ENCODE data around the gene SP100. TPM values are rescaled to one million over a fixed set of nuclear protein-coding genes. Genes with fewer than 3 reads are reported as not detected.

Gene SP100
- total and polyA plus RNA-seq, 2 of the 13 experiments (the other 11 are each of a cell fraction or from before 2014, with no cell fraction given), result 12.6 to 16.5 TPM

DNA sequence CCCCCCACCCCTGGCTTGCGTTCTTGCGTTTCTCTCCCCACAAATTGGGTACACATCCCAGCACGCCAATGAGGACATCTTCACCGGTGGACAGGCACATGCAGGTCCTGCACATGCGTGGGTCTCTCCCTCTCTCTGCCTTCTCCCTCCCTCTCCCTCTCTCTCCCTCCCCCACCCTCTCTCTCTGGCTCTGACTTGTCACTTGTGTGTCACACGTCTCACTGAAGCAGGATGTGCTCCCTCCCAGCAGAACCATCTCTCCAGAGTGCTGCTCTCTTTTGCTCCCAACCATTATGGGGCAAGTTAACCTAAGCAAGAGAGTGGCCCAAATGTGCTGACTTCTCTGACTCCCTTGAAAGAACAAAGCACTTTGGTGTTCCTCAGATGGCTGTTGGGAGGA lies 175.8 kb downstream of the SP100 start:
- Histone ChIP-seq H3K4me3 (replicated peaks in 1 of 3; ENCODE audit: insufficient read depth in 1 of 3, low read depth in 2 of 3, low read length in 3 of 3) (no peak overlapping the region), H3K4me1 (ENCODE audit: insufficient read depth, low read length) (no peaks in the 10 kb centered on the region), H4K20me1 (ENCODE audit: insufficient read depth, low read length) (no peaks in the 10 kb centered on the region), H2AFZ (ENCODE audit: low read length) (no peak overlapping the region), H3K4me2 (ENCODE audit: low read depth, low read length) (no peak overlapping the region), H3K27me3 (ENCODE audit: control insufficient read depth in 1 of 2, insufficient read depth in 2 of 2, low read length in 2 of 2) (peaks cover 2 to 21% of the 10 kb centered on the region in 2 experiments; a peak in 4 of 5 replicates), H3K9ac (ENCODE audit: insufficient read depth, low read depth, low read length) (no peak overlapping the region), H3K79me2 (ENCODE audit: insufficient read depth, low read length) (no peaks in the 10 kb centered on the region), H3K9me3 (ENCODE audit: low read length) (no peaks in the 10 kb centered on the region), H3K36me3 (replicated peaks in 1 of 2; ENCODE audit: control insufficient read depth in 1 of 2, insufficient read depth in 2 of 2, low read length in 2 of 2) (no peaks in the 10 kb centered on the region), H3K27ac (ENCODE audit: extremely low read length, insufficient read depth, low read length) (no peak overlapping the region)
- DNase-seq (ENCODE audit: low spot score), result no peak
- no TSS peak for BruUV-seq (replicated peaks)
- CTCF ChIA-PET (ENCODE audit: low intra/inter-chr PET ratio, low total read pairs), result no interaction called here
- POLR2A ChIA-PET, result no interaction called here
- in situ Hi-C loops (cut with HindIII; ENCODE audit: extremely low pct_ligation_motif_present, low pct_unique_long_range_greater_than_20kb) (no loop called here), intact Hi-C loops (cut with micrococcal nuclease; ENCODE audit: unreplicated experiment) (no loop called here)
- ATAC-seq, result no peak
- 43% methylated on average over 6 of the region's 6 CpGs for WGBS (ENCODE audit: low lambda C conversion rate)
- TF ChIP-seq MAFF (IDR thresholded peaks at IDR 0.05; ENCODE audit: low read depth, low read length) (no peak), SNAPC2 (CRISPR knock-in tag; IDR thresholded peaks at IDR 0.05) (no peak), NFIB (CRISPR knock-in tag; IDR thresholded peaks at IDR 0.05; ENCODE audit: borderline replicate concordance) (no peak)
- TF ChIP-seq, protein P1, sequence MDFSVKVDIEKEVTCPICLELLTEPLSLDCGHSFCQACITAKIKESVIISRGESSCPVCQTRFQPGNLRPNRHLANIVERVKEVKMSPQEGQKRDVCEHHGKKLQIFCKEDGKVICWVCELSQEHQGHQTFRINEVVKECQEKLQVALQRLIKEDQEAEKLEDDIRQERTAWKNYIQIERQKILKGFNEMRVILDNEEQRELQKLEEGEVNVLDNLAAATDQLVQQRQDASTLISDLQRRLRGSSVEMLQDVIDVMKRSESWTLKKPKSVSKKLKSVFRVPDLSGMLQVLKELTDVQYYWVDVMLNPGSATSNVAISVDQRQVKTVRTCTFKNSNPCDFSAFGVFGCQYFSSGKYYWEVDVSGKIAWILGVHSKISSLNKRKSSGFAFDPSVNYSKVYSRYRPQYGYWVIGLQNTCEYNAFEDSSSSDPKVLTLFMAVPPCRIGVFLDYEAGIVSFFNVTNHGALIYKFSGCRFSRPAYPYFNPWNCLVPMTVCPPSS (IDR thresholded peaks at IDR 0.05), result no peak
- FAIRE-seq, result no peak

DNA sequence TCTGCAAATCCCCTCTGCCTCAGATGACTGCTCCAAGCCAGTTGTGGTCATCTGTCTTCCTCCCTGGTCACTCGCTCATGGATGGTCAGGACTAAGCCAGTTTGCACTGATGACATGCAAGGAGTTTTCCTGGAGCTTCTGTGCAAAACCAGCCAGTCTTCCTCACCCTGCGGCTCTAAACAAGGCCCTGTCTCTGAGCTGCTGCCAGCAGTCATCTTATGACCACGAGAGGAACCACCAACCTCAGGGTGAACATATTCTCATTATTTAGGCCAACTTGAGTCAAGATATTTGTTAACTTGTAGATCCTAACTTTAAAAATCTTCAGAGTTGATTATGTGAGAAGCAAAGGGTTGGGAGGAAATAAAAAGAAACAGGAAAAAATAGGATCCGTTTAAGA lies 176.8 kb downstream of the SP100 start:
- WGBS (ENCODE audit: low lambda C conversion rate), result 22% methylated on average over 4 of the region's 4 CpGs
- Histone ChIP-seq H3K4me1 (ENCODE audit: insufficient read depth, low read length) (no peaks in the 10 kb centered on the region), H3K36me3 (replicated peaks in 1 of 2; ENCODE audit: control insufficient read depth in 1 of 2, insufficient read depth in 2 of 2, low read length in 2 of 2) (no peaks in the 10 kb centered on the region), H2AFZ (ENCODE audit: low read length) (no peak overlapping the region), H3K27me3 (ENCODE audit: control insufficient read depth in 1 of 2, insufficient read depth in 2 of 2, low read length in 2 of 2) (peaks cover 2 to 21% of the 10 kb centered on the region in 2 experiments; a peak in 4 of 5 replicates), H3K27ac (ENCODE audit: extremely low read length, insufficient read depth, low read length) (no peak overlapping the region), H3K4me3 (replicated peaks in 1 of 3; ENCODE audit: insufficient read depth in 1 of 3, low read depth in 2 of 3, low read length in 3 of 3) (no peak overlapping the region), H3K79me2 (ENCODE audit: insufficient read depth, low read length) (no peaks in the 10 kb centered on the region), H4K20me1 (ENCODE audit: insufficient read depth, low read length) (no peaks in the 10 kb centered on the region), H3K4me2 (ENCODE audit: low read depth, low read length) (no peak overlapping the region), H3K9me3 (ENCODE audit: low read length) (no peaks in the 10 kb centered on the region), H3K9ac (ENCODE audit: insufficient read depth, low read depth, low read length) (no peak overlapping the region)
- POLR2A ChIA-PET, result no interaction called here
- DNase-seq (ENCODE audit: low spot score) (no peak), ATAC-seq (no peak), FAIRE-seq (no peak)
- intact Hi-C loops (cut with micrococcal nuclease; ENCODE audit: unreplicated experiment), result no loop called here
- in situ Hi-C loops (cut with HindIII; ENCODE audit: extremely low pct_ligation_motif_present, low pct_unique_long_range_greater_than_20kb), result no loop called here
- BruUV-seq (replicated peaks), result no TSS peak
- CTCF ChIA-PET (ENCODE audit: low intra/inter-chr PET ratio, low total read pairs), result no interaction called here
- no peak for TF ChIP-seq NONO (IDR thresholded peaks at IDR 0.05)
- TF ChIP-seq NONO (CRISPR knock-in tag; conservative IDR thresholded peaks at IDR 0.05), result no peak
- TF ChIP-seq HOXD1 (CRISPR knock-in tag; IDR thresholded peaks at IDR 0.05), result no peak
- TF ChIP-seq, protein P2, sequence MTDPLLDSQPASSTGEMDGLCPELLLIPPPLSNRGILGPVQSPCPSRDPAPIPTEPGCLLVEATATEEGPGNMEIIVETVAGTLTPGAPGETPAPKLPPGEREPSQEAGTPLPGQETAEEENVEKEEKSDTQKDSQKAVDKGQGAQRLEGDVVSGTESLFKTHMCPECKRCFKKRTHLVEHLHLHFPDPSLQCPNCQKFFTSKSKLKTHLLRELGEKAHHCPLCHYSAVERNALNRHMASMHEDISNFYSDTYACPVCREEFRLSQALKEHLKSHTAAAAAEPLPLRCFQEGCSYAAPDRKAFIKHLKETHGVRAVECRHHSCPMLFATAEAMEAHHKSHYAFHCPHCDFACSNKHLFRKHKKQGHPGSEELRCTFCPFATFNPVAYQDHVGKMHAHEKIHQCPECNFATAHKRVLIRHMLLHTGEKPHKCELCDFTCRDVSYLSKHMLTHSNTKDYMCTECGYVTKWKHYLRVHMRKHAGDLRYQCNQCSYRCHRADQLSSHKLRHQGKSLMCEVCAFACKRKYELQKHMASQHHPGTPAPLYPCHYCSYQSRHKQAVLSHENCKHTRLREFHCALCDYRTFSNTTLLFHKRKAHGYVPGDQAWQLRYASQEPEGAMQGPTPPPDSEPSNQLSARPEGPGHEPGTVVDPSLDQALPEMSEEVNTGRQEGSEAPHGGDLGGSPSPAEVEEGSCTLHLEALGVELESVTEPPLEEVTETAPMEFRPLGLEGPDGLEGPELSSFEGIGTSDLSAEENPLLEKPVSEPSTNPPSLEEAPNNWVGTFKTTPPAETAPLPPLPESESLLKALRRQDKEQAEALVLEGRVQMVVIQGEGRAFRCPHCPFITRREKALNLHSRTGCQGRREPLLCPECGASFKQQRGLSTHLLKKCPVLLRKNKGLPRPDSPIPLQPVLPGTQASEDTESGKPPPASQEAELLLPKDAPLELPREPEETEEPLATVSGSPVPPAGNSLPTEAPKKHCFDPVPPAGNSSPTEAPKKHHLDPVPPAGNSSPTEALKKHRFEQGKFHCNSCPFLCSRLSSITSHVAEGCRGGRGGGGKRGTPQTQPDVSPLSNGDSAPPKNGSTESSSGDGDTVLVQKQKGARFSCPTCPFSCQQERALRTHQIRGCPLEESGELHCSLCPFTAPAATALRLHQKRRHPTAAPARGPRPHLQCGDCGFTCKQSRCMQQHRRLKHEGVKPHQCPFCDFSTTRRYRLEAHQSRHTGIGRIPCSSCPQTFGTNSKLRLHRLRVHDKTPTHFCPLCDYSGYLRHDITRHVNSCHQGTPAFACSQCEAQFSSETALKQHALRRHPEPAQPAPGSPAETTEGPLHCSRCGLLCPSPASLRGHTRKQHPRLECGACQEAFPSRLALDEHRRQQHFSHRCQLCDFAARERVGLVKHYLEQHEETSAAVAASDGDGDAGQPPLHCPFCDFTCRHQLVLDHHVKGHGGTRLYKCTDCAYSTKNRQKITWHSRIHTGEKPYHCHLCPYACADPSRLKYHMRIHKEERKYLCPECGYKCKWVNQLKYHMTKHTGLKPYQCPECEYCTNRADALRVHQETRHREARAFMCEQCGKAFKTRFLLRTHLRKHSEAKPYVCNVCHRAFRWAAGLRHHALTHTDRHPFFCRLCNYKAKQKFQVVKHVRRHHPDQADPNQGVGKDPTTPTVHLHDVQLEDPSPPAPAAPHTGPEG (CRISPR knock-in tag; IDR thresholded peaks at IDR 0.05), result no peak
- no peak for TF ChIP-seq ZNF761 (CRISPR knock-in tag; conservative IDR thresholded peaks at IDR 0.05)
- TF ChIP-seq NR2F2 (IDR thresholded peaks at IDR 0.05; ENCODE audit: borderline replicate concordance, low read depth), result no peak
- no peak for TF ChIP-seq MIER3 (CRISPR knock-in tag; IDR thresholded peaks at IDR 0.05; ENCODE audit: borderline replicate concordance)
- TF ChIP-seq DR1 (CRISPR knock-in tag; IDR thresholded peaks at IDR 0.05), result no peak
- TF ChIP-seq PLRG1 (conservative IDR thresholded peaks at IDR 0.05), result no peak
- no peak for TF ChIP-seq HDAC2 (CRISPR knock-in tag; IDR thresholded peaks at IDR 0.05)
- TF ChIP-seq AHR (CRISPR knock-in tag; IDR thresholded peaks at IDR 0.05), result no peak

All from HepG2 (cell line).